ENCODE measurements around the gene ZNF280D. TPM values are rescaled to one million over a fixed set of nuclear protein-coding genes. Genes with fewer than 3 reads are reported as not detected.

The ZNF280D gene
- total and polyA plus RNA-seq, 2 of the 13 experiments (the other 11 are each of a cell fraction or from before 2014, with no cell fraction given): 7.1 to 11.9 TPM

DNA sequence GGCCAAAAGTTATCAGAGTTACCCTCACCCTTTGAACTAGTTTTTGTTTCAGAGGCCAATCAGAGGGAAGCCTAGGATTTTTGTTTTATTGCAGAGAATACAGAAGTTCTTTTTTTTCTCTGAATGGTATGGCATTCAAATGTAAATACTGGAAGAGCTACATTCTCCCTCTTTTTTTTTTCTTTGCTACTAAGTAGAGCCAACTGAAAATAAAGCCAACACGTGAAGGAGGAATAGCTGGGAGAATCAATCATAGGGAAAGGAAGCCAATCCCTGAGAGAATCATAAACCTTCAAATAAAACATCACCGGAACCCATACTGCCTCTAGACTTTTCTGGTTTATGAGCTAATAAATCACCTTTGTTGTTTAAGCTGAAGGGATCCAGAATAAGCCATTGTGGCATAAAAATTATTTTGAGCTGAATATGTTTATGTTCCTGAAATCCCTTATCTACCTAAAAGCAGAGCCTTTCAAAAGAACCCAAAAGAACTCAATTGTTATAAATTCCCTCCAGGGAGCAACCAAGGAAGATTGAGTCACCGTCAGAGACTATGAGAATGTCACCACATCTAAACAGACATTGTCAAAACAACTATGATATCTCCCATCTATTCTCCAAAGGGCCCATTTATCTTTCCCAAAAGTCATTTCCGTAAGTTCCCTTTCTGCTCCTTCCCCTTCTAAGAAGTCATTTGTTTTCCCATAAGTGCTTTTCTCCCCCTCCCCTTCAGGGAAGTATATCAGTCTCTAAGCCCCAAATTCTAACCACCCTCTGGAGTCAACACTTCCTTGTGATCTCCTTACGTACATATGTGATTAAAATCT is 3.8 kb upstream of the ZNF280D start (continued):
- TF ChIP-seq RARG (CRISPR knock-in tag; IDR thresholded peaks at IDR 0.05; ENCODE audit: low read depth) (no peak), YY1 (IDR thresholded peaks at IDR 0.05; ENCODE audit: insufficient read depth, insufficient replicate concordance, low read depth, low read length) (no peak)
- TF ChIP-seq, protein P1, sequence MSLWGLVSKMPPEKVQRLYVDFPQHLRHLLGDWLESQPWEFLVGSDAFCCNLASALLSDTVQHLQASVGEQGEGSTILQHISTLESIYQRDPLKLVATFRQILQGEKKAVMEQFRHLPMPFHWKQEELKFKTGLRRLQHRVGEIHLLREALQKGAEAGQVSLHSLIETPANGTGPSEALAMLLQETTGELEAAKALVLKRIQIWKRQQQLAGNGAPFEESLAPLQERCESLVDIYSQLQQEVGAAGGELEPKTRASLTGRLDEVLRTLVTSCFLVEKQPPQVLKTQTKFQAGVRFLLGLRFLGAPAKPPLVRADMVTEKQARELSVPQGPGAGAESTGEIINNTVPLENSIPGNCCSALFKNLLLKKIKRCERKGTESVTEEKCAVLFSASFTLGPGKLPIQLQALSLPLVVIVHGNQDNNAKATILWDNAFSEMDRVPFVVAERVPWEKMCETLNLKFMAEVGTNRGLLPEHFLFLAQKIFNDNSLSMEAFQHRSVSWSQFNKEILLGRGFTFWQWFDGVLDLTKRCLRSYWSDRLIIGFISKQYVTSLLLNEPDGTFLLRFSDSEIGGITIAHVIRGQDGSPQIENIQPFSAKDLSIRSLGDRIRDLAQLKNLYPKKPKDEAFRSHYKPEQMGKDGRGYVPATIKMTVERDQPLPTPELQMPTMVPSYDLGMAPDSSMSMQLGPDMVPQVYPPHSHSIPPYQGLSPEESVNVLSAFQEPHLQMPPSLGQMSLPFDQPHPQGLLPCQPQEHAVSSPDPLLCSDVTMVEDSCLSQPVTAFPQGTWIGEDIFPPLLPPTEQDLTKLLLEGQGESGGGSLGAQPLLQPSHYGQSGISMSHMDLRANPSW (CRISPR knock-in tag; IDR thresholded peaks at IDR 0.05; ENCODE audit: borderline replicate concordance): no peak

GRCh38 chr15:56736308-56736707 is 3.0 kb upstream of the ZNF280D start:
- H2AFZ ChIP-seq (ENCODE audit: low read length): no peak overlapping the region
- H3K9me3 ChIP-seq (ENCODE audit: low read length): peaks cover 7% of the 10 kb centered on the region; the same call in 1 of the 2 replicates
- DNase-seq (ENCODE audit: low spot score) (peak; percentile 31), FAIRE-seq (no peak), ATAC-seq (no peak)
- intact Hi-C loops (cut with micrococcal nuclease; ENCODE audit: unreplicated experiment) (loop anchor here (10.0 kb wide), 1 partner anchor 242 kb away; no protein-coding TSS in a partner anchor), in situ Hi-C loops (cut with HindIII; ENCODE audit: extremely low pct_ligation_motif_present, low pct_unique_long_range_greater_than_20kb) (no loop called here)
- H3K4me2 ChIP-seq (ENCODE audit: low read depth, low read length): peak overlapping the region; percentile 43
- ChIA-PET CTCF (ENCODE audit: low intra/inter-chr PET ratio, low total read pairs) (no interaction called here), POLR2A (no interaction called here)
- WGBS (ENCODE audit: low lambda C conversion rate): 27% methylated on average over 6 of the region's 6 CpGs
- no peaks in the 10 kb centered on the region for H3K36me3 ChIP-seq (replicated peaks in 1 of 2; ENCODE audit: control insufficient read depth in 1 of 2, insufficient read depth in 2 of 2, low read length in 2 of 2)
- H3K4me1 ChIP-seq (ENCODE audit: insufficient read depth, low read length): peaks cover 71% of the 10 kb centered on the region
- no peaks in the 10 kb centered on the region for H4K20me1 ChIP-seq (ENCODE audit: insufficient read depth, low read length)
- no TSS peak for BruUV-seq (replicated peaks)
- H3K4me3 ChIP-seq (replicated peaks in 1 of 3; ENCODE audit: insufficient read depth in 1 of 3, low read depth in 2 of 3, low read length in 3 of 3): peak overlapping the region in 2 of 3 experiments; percentile 5 to 8; a peak in 2 of 6 replicates
- no peaks in the 10 kb centered on the region; a peak in 1 of 5 replicates for H3K27me3 ChIP-seq (ENCODE audit: control insufficient read depth in 1 of 2, insufficient read depth in 2 of 2, low read length in 2 of 2)
- H3K27ac ChIP-seq (ENCODE audit: extremely low read length, insufficient read depth, low read length): no peak overlapping the region
- H3K79me2 ChIP-seq (ENCODE audit: insufficient read depth, low read length): peaks cover 3% of the 10 kb centered on the region
- H3K9ac ChIP-seq (ENCODE audit: insufficient read depth, low read depth, low read length): no peak overlapping the region
- TF ChIP-seq FLYWCH1 (CRISPR knock-in tag; IDR thresholded peaks at IDR 0.05) (no peak), SOX13 (IDR thresholded peaks at IDR 0.05) (no peak), SOX13 (CRISPR knock-in tag; conservative IDR thresholded peaks at IDR 0.05 in 1 of 2, IDR thresholded peaks at IDR 0.05 in 1 of 2) (peak in 1 of 2 experiments; percentile 12; a peak in 1 of 4 replicates), ZNF382 (CRISPR knock-in tag; IDR thresholded peaks at IDR 0.05; ENCODE audit: borderline replicate concordance) (no peak), HOXA3 (CRISPR knock-in tag; IDR thresholded peaks at IDR 0.05) (peak; percentile 33; the same call in 1 of the 2 replicates), CREB1 (IDR thresholded peaks at IDR 0.05) (peak; percentile 69), CREB1 (CRISPR knock-in tag; IDR thresholded peaks at IDR 0.05) (peak; percentile 85), ZNF713 (CRISPR knock-in tag; IDR thresholded peaks at IDR 0.05) (no peak), GABPA (IDR thresholded peaks at IDR 0.05; ENCODE audit: low read depth, low read length) (no peak), GABPA (CRISPR knock-in tag; IDR thresholded peaks at IDR 0.05; ENCODE audit: low read depth) (peak; percentile 60; the same call in 1 of the 2 replicates), HNRNPH1 (optimal IDR thresholded peaks at IDR 0.05; ENCODE audit: low read depth, low read length) (no peak), CREM (IDR thresholded peaks at IDR 0.05) (0 out of 2 replicates have a peak, but pooled peaks have one; percentile 27), CREM (CRISPR knock-in tag; IDR thresholded peaks at IDR 0.05) (no peak), SAP130 (CRISPR knock-in tag; IDR thresholded peaks at IDR 0.05; ENCODE audit: low read depth) (peak; percentile 23; the same call in 1 of the 2 replicates), MAFK (conservative IDR thresholded peaks at IDR 0.05 in 1 of 2, IDR thresholded peaks at IDR 0.05 in 1 of 2; ENCODE audit: low read length in 2 of 2) (0 out of 4 replicates have a peak, but pooled peaks of 1 of the 2 experiments have one; percentile 14)
